Suprapubic skin (tissue), 3 donors: ENCODE measurements around the gene VPS26A.

Experiments used
- EP300 ChIP-seq: sonication (generic); formaldehyde crosslinking; IDR thresholded peaks from one replicate; pipeline ENCODE4 v1.6.1; 2017; ENCODE audit warnings: antibody characterized with exemption
- POLR2A ChIP-seq, 2 donors: fragments of 450-650 bp; IDR thresholded peaks; one replicate each; pipeline ENCODE4 v1.6.1; 2017; ENCODE audit warnings: antibody characterized with exemption in 2 of 2, mild to moderate bottlenecking in 2 of 2, moderate library complexity in 2 of 2
- TF ChIP-seq, protein P1 (sequence below), 2 donors: fragments of 200-600 bp in 1 of 2; fragments of 450-650 bp in 1 of 2; sonication (generic) in 1 of 2; IDR thresholded peaks; one replicate each; pipeline ENCODE4 v1.5.1; 2016 to 2019; ENCODE audit warnings: antibody characterized with exemption in 2 of 2, mild to moderate bottlenecking in 1 of 2, moderate library complexity in 1 of 2

DNA sequence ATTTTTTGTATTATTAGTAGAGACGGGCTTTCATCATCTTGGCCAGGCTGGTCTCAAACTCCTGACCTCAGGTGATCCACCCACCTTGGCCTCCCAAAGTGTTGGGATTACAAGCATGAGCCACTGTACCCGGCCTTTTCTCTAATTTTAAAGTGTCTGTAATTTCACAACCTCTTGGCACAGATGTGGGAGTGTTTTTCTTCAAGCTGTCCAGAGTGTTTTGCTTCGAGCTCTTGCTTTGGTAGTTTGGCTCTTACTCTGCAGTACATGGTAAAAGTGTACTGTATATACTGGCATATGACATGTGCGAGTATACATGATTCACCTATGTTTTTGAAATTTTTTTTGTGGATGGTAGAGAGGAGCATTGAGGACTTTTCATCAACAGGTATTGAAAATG, 26.2 kb upstream of the VPS26A start:
- TF ChIP-seq, protein P1, sequence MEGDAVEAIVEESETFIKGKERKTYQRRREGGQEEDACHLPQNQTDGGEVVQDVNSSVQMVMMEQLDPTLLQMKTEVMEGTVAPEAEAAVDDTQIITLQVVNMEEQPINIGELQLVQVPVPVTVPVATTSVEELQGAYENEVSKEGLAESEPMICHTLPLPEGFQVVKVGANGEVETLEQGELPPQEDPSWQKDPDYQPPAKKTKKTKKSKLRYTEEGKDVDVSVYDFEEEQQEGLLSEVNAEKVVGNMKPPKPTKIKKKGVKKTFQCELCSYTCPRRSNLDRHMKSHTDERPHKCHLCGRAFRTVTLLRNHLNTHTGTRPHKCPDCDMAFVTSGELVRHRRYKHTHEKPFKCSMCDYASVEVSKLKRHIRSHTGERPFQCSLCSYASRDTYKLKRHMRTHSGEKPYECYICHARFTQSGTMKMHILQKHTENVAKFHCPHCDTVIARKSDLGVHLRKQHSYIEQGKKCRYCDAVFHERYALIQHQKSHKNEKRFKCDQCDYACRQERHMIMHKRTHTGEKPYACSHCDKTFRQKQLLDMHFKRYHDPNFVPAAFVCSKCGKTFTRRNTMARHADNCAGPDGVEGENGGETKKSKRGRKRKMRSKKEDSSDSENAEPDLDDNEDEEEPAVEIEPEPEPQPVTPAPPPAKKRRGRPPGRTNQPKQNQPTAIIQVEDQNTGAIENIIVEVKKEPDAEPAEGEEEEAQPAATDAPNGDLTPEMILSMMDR (IDR thresholded peaks at IDR 0.05): no peak
- no peak for TF ChIP-seq EP300
- no peak for TF ChIP-seq POLR2A (IDR thresholded peaks at IDR 0.05)
